ENCODE results near the gene SNX25. TPM values are rescaled to one million over a fixed set of nuclear protein-coding genes. Genes with fewer than 3 reads are reported as not detected.

The SNX25 gene
- total RNA-seq, 1 donor from 2014 or later, result 13.0 TPM

GRCh38 chr4:185261946-185262345, 52.5 kb downstream of the SNX25 start:
- Histone ChIP-seq H3K27me3 (no peaks in the 10 kb centered on the region), H3K4me1 (no peaks in the 10 kb centered on the region), H3K27ac (no peak overlapping the region), H3K9me3 (no peaks in the 10 kb centered on the region), H3K4me3 (no peak overlapping the region), H3K36me3 (no peaks in the 10 kb centered on the region)
- TF ChIP-seq CTCF (IDR thresholded peaks at IDR 0.05), result no peak
- TF ChIP-seq POLR2AphosphoS5 (IDR thresholded peaks at IDR 0.05; ENCODE audit: insufficient read depth in 1 of 2, low read depth in 1 of 2), result no peak
- TF ChIP-seq POLR2A (IDR thresholded peaks at IDR 0.05), result no peak
- DNase-seq (ENCODE audit: extremely low spot score in 2 of 2), result no peak
- intact Hi-C loops (cut with DNase I), result no loop called here

GRCh38 chr4:185263419-185263818, 54.0 kb downstream of the SNX25 start:
- H3K27ac ChIP-seq, result no peak overlapping the region
- no peaks in the 10 kb centered on the region for H3K27me3 ChIP-seq
- peaks cover 0 to 6% of the 10 kb centered on the region in 2 donors for H3K36me3 ChIP-seq
- no peaks in the 10 kb centered on the region for H3K4me1 ChIP-seq
- DNase-seq (ENCODE audit: extremely low spot score in 2 of 2), result no peak
- H3K4me3 ChIP-seq, result no peak overlapping the region
- TF ChIP-seq CTCF (IDR thresholded peaks at IDR 0.05) (no peak), POLR2A (IDR thresholded peaks at IDR 0.05) (no peak), POLR2AphosphoS5 (IDR thresholded peaks at IDR 0.05; ENCODE audit: insufficient read depth in 1 of 2, low read depth in 1 of 2) (no peak)
- no peaks in the 10 kb centered on the region for H3K9me3 ChIP-seq
- intact Hi-C loops (cut with DNase I), result no loop called here

GRCh38 chr4:185265942-185266341, 56.5 kb downstream of the SNX25 start:
- TF ChIP-seq CTCF (IDR thresholded peaks at IDR 0.05), result no peak
- TF ChIP-seq POLR2A (IDR thresholded peaks at IDR 0.05), result no peak
- TF ChIP-seq POLR2AphosphoS5 (IDR thresholded peaks at IDR 0.05; ENCODE audit: insufficient read depth in 1 of 2, low read depth in 1 of 2), result no peak
- H3K4me3 ChIP-seq, result no peak overlapping the region

GRCh38 chr4:185269286-185269685, 59.9 kb downstream of the SNX25 start:
- intact Hi-C loops (cut with DNase I), result no loop called here
- Histone ChIP-seq H3K27ac (no peak overlapping the region), H3K9me3 (no peaks in the 10 kb centered on the region)

More at GRCh38 chr4:185265942-185266341, 56.5 kb downstream of the SNX25 start:
- DNase-seq (ENCODE audit: extremely low spot score in 2 of 2), result no peak
- H3K27ac ChIP-seq, result no peak overlapping the region
- intact Hi-C loops (cut with DNase I), result no loop called here
- H3K9me3 ChIP-seq, result no peaks in the 10 kb centered on the region
- peaks cover 0 to 6% of the 10 kb centered on the region in 2 donors for H3K36me3 ChIP-seq
- H3K4me1 ChIP-seq, result no peaks in the 10 kb centered on the region
- H3K27me3 ChIP-seq, result no peaks in the 10 kb centered on the region

More at GRCh38 chr4:185269286-185269685, 59.9 kb downstream of the SNX25 start:
- Histone ChIP-seq H3K4me3 (no peak overlapping the region), H3K36me3 (peaks cover 0 to 6% of the 10 kb centered on the region in 2 donors), H3K4me1 (no peaks in the 10 kb centered on the region), H3K27me3 (no peaks in the 10 kb centered on the region)
- TF ChIP-seq POLR2A (IDR thresholded peaks at IDR 0.05), result no peak
- no peak for TF ChIP-seq CTCF (IDR thresholded peaks at IDR 0.05)
- TF ChIP-seq POLR2AphosphoS5 (IDR thresholded peaks at IDR 0.05; ENCODE audit: insufficient read depth in 1 of 2, low read depth in 1 of 2), result no peak
- no peak for DNase-seq (ENCODE audit: extremely low spot score in 2 of 2)

Data from vagina (tissue), 2 donors.